ENCODE results near the gene ACSS1.

The ACSS1 gene

DNA sequence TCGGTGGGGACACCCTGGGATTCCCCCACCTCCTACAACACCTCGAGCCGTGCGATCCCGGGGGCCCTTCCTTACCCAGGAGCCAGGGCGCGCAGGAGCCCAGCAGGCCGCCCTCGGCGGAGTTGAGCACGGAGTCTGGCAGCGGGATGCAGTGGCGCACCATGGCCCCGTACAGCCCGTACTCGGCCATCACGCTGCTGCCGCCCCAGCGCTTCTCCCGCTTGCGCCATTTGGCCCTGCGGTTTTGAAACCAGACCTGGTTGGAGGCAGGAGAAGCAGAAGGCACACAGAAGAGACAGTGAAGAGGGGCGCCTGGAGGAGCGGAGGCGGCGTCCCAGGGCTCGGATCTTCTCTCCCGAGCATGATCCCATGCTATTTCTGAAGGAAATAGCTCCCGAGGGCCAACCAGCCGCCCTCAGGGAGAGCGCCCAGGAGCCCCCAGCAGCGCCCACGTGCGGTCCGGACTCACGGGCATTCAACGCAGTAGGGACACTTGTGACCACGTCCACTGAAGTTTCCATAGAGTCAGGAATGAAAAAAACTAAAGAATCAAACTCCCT, 19.8 kb upstream of the ACSS1 start:
- H3K9ac ChIP-seq (ENCODE audit: low read length in 2 of 2) = no peak overlapping the region
- no peak overlapping the region for H3K27ac ChIP-seq (ENCODE audit: low read length)
- H3K27me3 ChIP-seq (ENCODE audit: control insufficient read depth in 1 of 2, insufficient read depth in 2 of 2, low read length in 2 of 2) = peaks cover 23 to 36% of the 10 kb centered on the region in 2 donors
- no peaks in the 10 kb centered on the region for H3K36me3 ChIP-seq (ENCODE audit: control insufficient read depth in 2 of 2, insufficient read depth in 2 of 2, low read length in 2 of 2)
- H3K4me1 ChIP-seq (ENCODE audit: control insufficient read depth, insufficient read depth, low read length) = peaks cover 19% of the 10 kb centered on the region
- no peaks in the 10 kb centered on the region for H3K9me3 ChIP-seq (ENCODE audit: control insufficient read depth in 2 of 2, low read length in 2 of 2)
- peak overlapping the region; percentile 46 to 68 for H3K4me3 ChIP-seq (ENCODE audit: low read length in 2 of 2)

DNA sequence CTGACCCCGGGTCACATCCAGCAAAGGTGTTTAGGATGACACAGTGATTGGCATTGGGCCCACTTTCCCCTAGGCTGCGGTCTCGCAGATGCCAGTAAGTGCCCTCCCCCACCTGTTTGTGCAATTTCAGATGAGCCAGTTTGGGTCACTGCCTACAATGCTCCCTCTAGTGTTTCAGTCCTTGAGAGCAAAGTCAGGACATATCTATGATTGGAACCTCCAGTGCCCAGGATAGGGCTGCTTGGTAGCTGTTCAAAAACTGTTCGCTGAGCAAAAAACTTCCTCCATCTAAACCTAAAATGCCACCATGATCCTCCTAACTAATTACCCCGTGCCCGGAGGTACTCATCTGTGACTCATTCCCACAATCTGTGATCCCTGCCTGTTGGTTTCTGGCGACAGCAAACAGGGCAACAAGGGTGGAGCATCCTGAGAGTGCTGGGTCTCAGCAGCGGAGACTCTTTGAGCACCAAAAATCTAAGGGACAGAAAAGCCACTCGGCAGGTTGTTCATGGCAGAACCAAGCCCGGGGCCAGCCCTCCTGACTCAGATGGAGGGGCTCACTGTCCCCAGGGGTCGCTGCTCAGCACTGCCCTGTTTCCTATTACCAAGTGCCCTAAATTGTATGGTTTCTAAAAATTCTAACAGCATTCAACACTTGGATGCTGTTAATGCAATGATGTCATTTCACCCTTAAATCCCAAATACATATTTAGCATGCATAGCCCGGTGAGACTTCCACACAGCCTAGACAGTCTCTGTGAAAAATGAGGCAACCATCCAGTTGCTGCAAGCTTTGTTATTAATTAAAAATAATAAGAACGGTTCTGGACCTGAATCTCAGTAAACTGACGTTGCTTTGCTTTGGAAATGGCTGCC, 19.0 kb upstream of the ACSS1 start:
- Histone ChIP-seq H3K27me3 (ENCODE audit: control insufficient read depth in 1 of 2, insufficient read depth in 2 of 2, low read length in 2 of 2) (peaks cover 20 to 35% of the 10 kb centered on the region in 2 donors), H3K36me3 (ENCODE audit: control insufficient read depth in 2 of 2, insufficient read depth in 2 of 2, low read length in 2 of 2) (no peaks in the 10 kb centered on the region), H3K9ac (ENCODE audit: low read length in 2 of 2) (no peak overlapping the region), H3K9me3 (ENCODE audit: control insufficient read depth in 2 of 2, low read length in 2 of 2) (no peaks in the 10 kb centered on the region), H3K27ac (ENCODE audit: low read length) (no peak overlapping the region), H3K4me3 (ENCODE audit: low read length in 2 of 2) (peak overlapping the region; percentile 46 to 68), H3K4me1 (ENCODE audit: control insufficient read depth, insufficient read depth, low read length) (peaks cover 18% of the 10 kb centered on the region)

DNA sequence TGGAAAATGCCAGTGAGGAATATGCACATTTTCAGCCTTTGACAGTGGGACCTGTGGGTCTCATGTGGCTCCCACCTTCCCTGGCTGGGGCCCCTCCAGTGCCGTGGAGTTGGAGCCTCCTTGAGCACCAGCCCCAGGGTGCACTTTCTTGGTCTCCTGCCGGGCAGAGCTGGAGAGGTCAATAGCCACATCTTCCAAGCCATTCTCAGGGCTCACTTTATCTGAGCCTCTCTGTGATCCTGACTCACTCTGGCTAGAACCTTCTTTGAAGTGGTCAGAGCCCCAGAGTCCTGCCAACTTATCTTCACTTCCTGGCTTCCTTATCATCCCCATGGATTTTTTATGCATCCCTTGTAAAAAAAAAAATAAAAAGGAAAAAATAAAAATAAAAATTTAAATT, 18.3 kb upstream of the ACSS1 start:
- H3K27me3 ChIP-seq (ENCODE audit: control insufficient read depth in 1 of 2, insufficient read depth in 2 of 2, low read length in 2 of 2) = peaks cover 19 to 37% of the 10 kb centered on the region in 2 donors
- H3K27ac ChIP-seq (ENCODE audit: low read length) = no peak overlapping the region
- no peaks in the 10 kb centered on the region for H3K36me3 ChIP-seq (ENCODE audit: control insufficient read depth in 2 of 2, insufficient read depth in 2 of 2, low read length in 2 of 2)
- no peaks in the 10 kb centered on the region for H3K9me3 ChIP-seq (ENCODE audit: control insufficient read depth in 2 of 2, low read length in 2 of 2)
- no peak overlapping the region for H3K4me3 ChIP-seq (ENCODE audit: low read length in 2 of 2)
- H3K4me1 ChIP-seq (ENCODE audit: control insufficient read depth, insufficient read depth, low read length) = peaks cover 13% of the 10 kb centered on the region
- H3K9ac ChIP-seq (ENCODE audit: low read length in 2 of 2) = no peak overlapping the region

DNA sequence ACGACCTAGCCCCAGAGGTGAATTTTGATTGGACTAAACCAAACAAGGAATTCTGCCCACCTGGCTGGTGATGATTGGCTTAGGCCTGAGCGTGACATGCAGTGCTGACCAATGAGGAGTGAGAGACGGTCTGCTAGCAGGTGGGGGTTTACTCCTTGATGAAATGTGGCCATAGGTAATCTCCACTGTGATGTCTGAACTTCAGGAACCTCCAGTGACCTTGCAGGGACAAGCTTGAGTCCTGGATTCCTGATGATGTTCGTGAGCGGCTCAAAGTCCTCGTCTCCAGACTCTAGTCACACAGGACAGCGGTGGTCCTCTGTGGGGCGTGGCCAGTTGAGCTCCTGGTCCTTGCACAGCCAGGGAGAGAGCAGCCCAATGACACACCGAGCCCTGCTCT, 15.6 kb upstream of the ACSS1 start:
- peaks cover 17 to 30% of the 10 kb centered on the region in 2 donors for H3K27me3 ChIP-seq (ENCODE audit: control insufficient read depth in 1 of 2, insufficient read depth in 2 of 2, low read length in 2 of 2)
- H3K4me1 ChIP-seq (ENCODE audit: control insufficient read depth, insufficient read depth, low read length) = peaks cover 10% of the 10 kb centered on the region
- H3K27ac ChIP-seq (ENCODE audit: low read length) = no peak overlapping the region
- H3K36me3 ChIP-seq (ENCODE audit: control insufficient read depth in 2 of 2, insufficient read depth in 2 of 2, low read length in 2 of 2) = no peaks in the 10 kb centered on the region
- no peak overlapping the region for H3K9ac ChIP-seq (ENCODE audit: low read length in 2 of 2)
- H3K9me3 ChIP-seq (ENCODE audit: control insufficient read depth in 2 of 2, low read length in 2 of 2) = no peaks in the 10 kb centered on the region
- H3K4me3 ChIP-seq (ENCODE audit: low read length in 2 of 2) = no peak overlapping the region

DNA sequence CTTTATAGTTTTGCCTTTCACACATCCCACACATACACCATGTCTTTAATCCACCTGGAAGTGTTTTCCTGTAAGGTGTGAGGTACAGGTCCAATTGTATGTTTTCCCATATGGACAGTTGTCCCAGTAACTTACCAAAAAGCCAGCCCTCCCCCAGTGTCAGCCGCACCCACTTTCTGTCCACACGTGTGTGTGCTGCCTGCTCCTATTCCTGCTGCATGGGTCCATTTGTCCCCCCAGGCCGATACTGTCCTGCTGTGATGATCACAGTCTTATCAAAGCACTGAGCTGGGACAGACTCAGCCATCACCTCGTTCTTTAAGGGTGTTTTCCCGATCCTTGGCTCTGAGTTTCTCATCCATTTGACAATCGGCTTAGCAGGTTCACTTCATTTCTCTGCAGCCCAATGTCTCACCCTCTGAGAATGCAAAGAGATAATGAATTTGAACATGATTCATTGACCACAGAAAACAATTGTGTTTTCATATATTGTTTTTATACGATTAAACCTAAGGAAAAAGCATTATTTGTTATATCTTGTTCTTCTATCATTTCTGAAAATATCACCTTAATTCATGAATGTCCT, 14.4 kb upstream of the ACSS1 start:
- Histone ChIP-seq H3K4me1 (ENCODE audit: control insufficient read depth, insufficient read depth, low read length) (peaks cover 4% of the 10 kb centered on the region), H3K27ac (ENCODE audit: low read length) (no peak overlapping the region), H3K27me3 (ENCODE audit: control insufficient read depth in 1 of 2, insufficient read depth in 2 of 2, low read length in 2 of 2) (peaks cover 17 to 36% of the 10 kb centered on the region in 2 donors), H3K9me3 (ENCODE audit: control insufficient read depth in 2 of 2, low read length in 2 of 2) (no peaks in the 10 kb centered on the region), H3K4me3 (ENCODE audit: low read length in 2 of 2) (no peak overlapping the region), H3K9ac (ENCODE audit: low read length in 2 of 2) (no peak overlapping the region), H3K36me3 (ENCODE audit: control insufficient read depth in 2 of 2, insufficient read depth in 2 of 2, low read length in 2 of 2) (no peaks in the 10 kb centered on the region)

DNA sequence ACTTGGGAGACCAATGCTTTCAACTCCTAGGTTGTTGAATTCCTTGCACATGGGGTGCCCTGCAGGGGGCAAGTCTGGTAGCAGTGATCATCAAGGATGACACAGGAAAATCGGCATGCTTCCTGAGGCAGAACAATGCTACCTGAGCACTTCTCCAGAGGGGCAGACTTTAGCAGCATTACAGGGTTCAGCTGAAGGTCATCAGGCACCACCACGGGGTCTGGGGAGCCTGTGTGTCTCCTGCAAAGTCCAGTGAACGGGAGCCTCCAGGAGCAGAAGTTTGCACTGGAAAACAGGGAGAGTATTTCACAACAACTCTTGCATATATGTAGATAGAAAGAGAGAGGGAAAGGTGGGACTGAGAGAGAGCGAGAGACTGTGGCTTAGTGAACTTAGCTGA, 13.8 kb upstream of the ACSS1 start:
- H3K27ac ChIP-seq (ENCODE audit: low read length) = no peak overlapping the region
- H3K4me3 ChIP-seq (ENCODE audit: low read length in 2 of 2) = no peak overlapping the region
- H3K27me3 ChIP-seq (ENCODE audit: control insufficient read depth in 1 of 2, insufficient read depth in 2 of 2, low read length in 2 of 2) = peaks cover 17 to 37% of the 10 kb centered on the region in 2 donors
- no peaks in the 10 kb centered on the region for H3K4me1 ChIP-seq (ENCODE audit: control insufficient read depth, insufficient read depth, low read length)
- H3K9me3 ChIP-seq (ENCODE audit: control insufficient read depth in 2 of 2, low read length in 2 of 2) = no peaks in the 10 kb centered on the region
- no peak overlapping the region for H3K9ac ChIP-seq (ENCODE audit: low read length in 2 of 2)
- no peaks in the 10 kb centered on the region for H3K36me3 ChIP-seq (ENCODE audit: control insufficient read depth in 2 of 2, insufficient read depth in 2 of 2, low read length in 2 of 2)

DNA sequence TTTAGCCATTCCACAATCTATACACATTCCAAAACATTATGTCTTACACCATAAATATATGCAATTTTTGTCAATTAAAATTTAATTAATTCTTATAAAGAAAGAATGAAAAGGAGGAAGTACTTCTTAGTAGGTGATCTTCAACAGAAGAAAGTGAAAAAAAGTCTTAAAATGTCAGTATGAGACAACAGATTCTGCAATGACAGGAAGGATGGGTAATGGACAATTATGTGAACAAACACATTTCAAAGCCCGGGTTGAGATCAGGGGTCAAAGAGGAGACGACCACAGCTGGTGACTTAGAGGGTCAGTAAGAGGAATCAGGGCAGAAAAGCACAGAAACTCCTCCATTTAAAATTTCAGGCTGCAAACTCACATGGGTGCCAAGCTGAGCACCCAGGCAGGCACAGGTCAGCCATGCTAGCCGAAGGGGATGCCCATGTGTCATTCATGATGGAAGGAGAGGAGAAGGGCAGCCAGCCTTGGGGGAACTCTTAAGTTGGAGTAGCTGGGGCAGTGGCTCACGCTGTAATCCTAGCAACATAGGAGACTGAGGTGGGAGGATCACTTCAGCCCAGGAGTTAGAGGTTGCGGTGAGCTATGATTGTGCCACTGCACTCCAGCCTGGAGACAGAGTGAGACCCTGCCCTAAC, 13.0 kb upstream of the ACSS1 start:
- no peaks in the 10 kb centered on the region for H3K9me3 ChIP-seq (ENCODE audit: control insufficient read depth in 2 of 2, low read length in 2 of 2)
- no peak overlapping the region for H3K9ac ChIP-seq (ENCODE audit: low read length in 2 of 2)
- H3K27ac ChIP-seq (ENCODE audit: low read length) = no peak overlapping the region
- no peaks in the 10 kb centered on the region for H3K36me3 ChIP-seq (ENCODE audit: control insufficient read depth in 2 of 2, insufficient read depth in 2 of 2, low read length in 2 of 2)
- peaks cover 17 to 33% of the 10 kb centered on the region in 2 donors for H3K27me3 ChIP-seq (ENCODE audit: control insufficient read depth in 1 of 2, insufficient read depth in 2 of 2, low read length in 2 of 2)
- H3K4me3 ChIP-seq (ENCODE audit: low read length in 2 of 2) = no peak overlapping the region
- H3K4me1 ChIP-seq (ENCODE audit: control insufficient read depth, insufficient read depth, low read length) = no peaks in the 10 kb centered on the region

DNA sequence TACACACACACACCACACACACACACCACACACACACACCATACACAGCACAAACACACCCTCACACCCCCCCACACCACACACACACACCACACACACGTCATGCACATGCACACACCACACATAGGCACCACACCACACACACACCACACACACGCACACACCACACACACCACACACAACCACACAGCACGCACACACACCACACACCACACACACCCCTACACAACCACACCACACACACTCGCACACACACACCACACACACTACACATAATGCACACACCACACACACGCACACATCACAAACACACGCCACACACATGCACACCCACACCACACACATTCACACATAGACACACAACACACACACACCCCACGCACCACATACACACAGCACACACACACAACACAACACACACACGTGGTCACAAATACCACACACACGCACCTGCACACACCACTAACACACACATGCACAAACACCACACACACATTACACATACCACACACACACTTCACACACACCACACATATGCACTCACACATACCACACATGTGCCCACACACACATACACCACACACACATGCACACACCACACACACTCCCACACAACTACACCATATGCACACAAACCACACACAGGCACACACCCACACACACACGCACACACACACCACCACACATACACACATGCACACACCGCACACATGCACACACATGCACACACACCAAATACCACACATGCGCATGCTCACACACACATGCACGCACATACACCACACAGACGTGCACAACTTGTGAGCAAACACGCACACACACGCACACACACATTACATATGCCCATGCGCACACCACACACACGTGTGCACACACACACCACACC, 9.4 kb upstream of the ACSS1 start:
- H3K4me3 ChIP-seq (ENCODE audit: low read length in 2 of 2) = no peak overlapping the region
- H3K27me3 ChIP-seq (ENCODE audit: control insufficient read depth in 1 of 2, insufficient read depth in 2 of 2, low read length in 2 of 2) = peaks cover 11 to 24% of the 10 kb centered on the region in 2 donors
- no peaks in the 10 kb centered on the region for H3K9me3 ChIP-seq (ENCODE audit: control insufficient read depth in 2 of 2, low read length in 2 of 2)
- no peak overlapping the region for H3K9ac ChIP-seq (ENCODE audit: low read length in 2 of 2)
- no peak overlapping the region for H3K27ac ChIP-seq (ENCODE audit: low read length)
- H3K4me1 ChIP-seq (ENCODE audit: control insufficient read depth, insufficient read depth, low read length) = peaks cover 3% of the 10 kb centered on the region
- no peaks in the 10 kb centered on the region for H3K36me3 ChIP-seq (ENCODE audit: control insufficient read depth in 2 of 2, insufficient read depth in 2 of 2, low read length in 2 of 2)

DNA sequence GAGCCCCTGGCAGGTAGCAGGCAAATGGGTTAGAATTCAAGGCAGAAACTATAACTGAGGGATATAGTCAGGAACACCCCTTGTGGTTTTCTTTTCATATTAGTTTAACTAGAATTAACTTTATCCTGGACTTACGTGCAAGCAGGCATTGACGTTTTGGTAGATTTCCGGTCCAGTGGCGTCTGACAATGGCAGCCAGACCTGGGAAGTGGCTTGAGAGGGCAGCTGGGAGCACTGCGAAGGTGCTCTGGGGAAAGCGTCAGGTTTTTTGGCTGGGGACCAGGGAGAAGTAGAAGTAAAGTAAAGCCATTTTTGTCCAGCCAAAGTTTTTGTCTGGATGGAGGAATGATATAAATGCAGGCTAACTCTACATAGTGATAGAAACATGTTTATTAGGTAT, 8.4 kb upstream of the ACSS1 start:
- H3K4me1 ChIP-seq (ENCODE audit: control insufficient read depth, insufficient read depth, low read length) = peaks cover 3% of the 10 kb centered on the region
- H3K27ac ChIP-seq (ENCODE audit: low read length) = no peak overlapping the region
- no peak overlapping the region for H3K4me3 ChIP-seq (ENCODE audit: low read length in 2 of 2)
- no peaks in the 10 kb centered on the region for H3K36me3 ChIP-seq (ENCODE audit: control insufficient read depth in 2 of 2, insufficient read depth in 2 of 2, low read length in 2 of 2)
- no peaks in the 10 kb centered on the region for H3K9me3 ChIP-seq (ENCODE audit: control insufficient read depth in 2 of 2, low read length in 2 of 2)
- H3K27me3 ChIP-seq (ENCODE audit: control insufficient read depth in 1 of 2, insufficient read depth in 2 of 2, low read length in 2 of 2) = peaks cover 5 to 15% of the 10 kb centered on the region in 2 donors
- H3K9ac ChIP-seq (ENCODE audit: low read length in 2 of 2) = no peak overlapping the region
